Transverse colon (tissue), 4 donors: ENCODE data around the gene ZMAT3.

Source experiments
- CTCF ChIP-seq, 5 experiments: fragments of 200-600 bp in 3 of 5; fragments of 450-650 bp in 2 of 5; sonication (generic) in 3 of 5; IDR thresholded peaks; 1 replicate in 2 of 5; 2 replicates in 3 of 5; pipeline ENCODE4 v1.5.1; 2016 to 2017; ENCODE audit warnings: antibody characterized with exemption in 5 of 5, inconsistent platforms in 3 of 5, mild to moderate bottlenecking in 2 of 5, moderate library complexity in 1 of 5
- EP300 ChIP-seq: sonication (generic); formaldehyde crosslinking; IDR thresholded peaks from one replicate; pipeline ENCODE4 v1.6.1; 2017; ENCODE audit warnings: antibody characterized with exemption, low read depth
- POLR2A ChIP-seq: fragments of 450-650 bp; IDR thresholded peaks from one replicate; pipeline ENCODE4 v1.6.1; 2016; ENCODE audit warnings: antibody characterized with exemption, mild to moderate bottlenecking, moderate library complexity
- POLR2AphosphoS5 ChIP-seq, 3 donors: sonication (generic); formaldehyde crosslinking; IDR thresholded peaks; one replicate each; pipeline ENCODE4 v1.6.1; 2016; ENCODE audit warnings: antibody characterized with exemption in 3 of 3

GRCh38 chr3:179076243-179077027, 4.8 kb upstream of the ZMAT3 start:
- no peak for TF ChIP-seq CTCF (IDR thresholded peaks at IDR 0.05)
- TF ChIP-seq POLR2A = no peak
- no peak for TF ChIP-seq EP300
- TF ChIP-seq POLR2AphosphoS5 (IDR thresholded peaks at IDR 0.05) = no peak
